ENCODE data around the gene CHD9.
"Not testable (repeated sequence)": the region's sequence is repeated elsewhere in the genome, so short reads cannot be mapped to it uniquely, and the experiment has no call there.

The CHD9 gene

DNA sequence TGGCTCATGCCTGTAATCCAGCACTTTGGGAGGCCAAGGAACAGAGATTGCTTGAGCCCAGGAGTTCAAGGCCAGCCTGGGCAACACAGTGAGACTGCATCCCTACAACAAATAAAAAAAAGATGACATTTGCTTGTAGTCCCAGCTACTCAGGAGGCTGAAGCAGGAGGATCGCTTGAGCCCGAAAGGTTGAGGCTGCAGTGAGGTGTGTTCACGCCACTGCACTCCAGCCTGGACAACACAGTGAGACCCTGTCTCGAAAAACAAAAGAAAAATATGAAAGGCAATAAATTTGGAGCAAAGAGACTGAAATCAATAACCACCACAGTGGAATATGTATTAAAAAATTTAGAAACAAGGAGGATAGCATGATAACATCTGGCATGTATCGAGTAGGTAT, 235.7 kb downstream of the CHD9 start:
- DNase-seq: no peak

- no peak for DNase-seq
These were observed 237.1 kb downstream of the CHD9 start for GRCh38 chr16:53291757-53292392.

DNA sequence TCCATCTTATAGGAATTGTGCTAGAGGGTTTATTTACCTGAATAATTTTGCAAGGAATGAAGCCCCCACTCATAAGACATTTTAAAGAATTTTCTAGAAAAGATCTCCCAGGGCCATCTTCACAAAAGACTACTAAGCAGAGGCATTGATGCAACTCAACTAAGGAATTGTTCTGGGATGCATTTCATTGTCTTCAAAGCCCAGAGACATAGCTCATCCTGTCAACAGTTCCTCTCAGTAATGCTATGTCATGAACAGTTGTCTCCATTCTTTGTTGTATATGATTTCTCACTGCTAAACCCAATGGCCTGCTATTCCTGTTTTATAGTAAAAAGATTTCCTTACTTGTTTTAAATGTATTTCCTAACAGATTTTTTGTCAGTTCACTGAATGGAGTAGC, 242.7 kb downstream of the CHD9 start:
- DNase-seq: no peak

GRCh38 chr16:53304334-53304733, 249.5 kb downstream of the CHD9 start:
- DNase-seq: no peak

DNA sequence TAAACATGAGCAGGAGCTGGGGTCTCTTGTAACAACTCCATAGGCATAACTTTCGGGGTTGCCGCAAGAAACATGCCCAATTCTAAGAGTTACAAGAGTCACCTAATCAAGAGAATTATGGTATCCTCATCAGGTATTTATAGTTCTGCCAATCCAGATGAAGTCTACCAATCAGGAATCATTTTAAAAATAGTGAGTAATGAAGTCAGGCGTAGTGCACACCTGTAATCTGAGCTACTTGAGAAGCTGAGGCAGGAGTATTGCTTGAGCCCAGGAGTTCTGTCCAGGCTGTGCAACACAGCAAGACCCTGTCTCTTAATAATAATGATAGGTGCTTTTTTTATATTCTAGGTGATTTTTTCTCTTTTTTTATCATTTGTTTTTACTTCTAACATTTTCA, 251.0 kb downstream of the CHD9 start:
- DNase-seq: no peak

GRCh38 chr16:53309457-53309856, 254.7 kb downstream of the CHD9 start:
- DNase-seq: no peak

DNA sequence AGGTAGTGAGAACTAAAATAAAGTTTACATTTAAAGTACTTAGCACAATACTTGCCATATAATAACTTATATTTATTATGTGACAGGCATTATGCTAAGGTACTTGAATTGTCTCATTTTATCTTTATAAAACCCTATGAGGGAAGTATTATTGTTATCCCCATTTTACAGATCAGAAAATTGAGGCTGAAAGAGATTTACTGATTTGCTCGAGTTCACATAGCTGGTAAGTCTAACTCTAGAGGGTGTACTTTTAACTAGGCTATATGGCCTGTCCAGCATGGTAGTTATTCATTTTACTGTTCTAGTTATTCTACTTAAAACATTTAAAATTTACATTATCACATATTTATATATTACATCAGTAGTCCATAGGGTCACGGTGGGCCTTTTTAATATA, 266.2 kb downstream of the CHD9 start:
- DNase-seq: no peak

DNA sequence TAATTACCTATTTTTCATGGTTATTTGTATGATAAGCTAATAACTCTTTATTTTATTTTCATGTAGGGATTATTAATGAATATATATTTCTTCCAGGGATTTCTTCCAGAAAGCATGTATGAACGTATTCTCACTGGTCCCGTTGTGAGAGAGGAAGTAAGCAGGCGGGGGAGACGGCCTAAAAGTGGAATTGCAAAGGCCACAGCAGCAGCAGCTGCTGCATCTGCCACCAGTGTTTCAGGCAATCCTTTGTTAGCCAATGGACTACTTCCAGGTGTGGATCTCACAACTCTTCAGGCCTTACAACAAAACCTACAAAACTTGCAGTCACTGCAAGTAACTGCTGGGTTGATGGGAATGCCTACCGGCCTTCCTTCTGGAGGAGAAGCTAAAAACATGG, 269.1 kb downstream of the CHD9 start:
- no peak for DNase-seq

DNA sequence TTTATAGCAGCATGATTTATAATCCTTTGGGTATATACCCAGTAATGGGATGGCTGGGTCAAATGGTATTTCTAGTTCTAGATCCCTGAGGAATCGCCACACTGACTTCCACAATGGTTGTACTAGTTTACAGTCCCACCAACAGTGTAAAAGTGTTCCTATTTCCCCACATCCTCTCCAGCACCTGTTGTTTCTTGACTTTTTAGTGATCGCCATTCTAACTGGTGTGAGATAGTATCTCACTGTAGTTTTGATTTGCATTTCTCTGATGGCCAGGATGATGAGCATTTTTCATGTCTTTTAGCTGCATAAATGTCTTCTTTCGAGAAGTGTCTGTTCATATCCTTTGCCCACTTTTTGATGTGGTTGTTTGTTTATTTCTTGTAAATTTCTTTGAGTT, 276.2 kb downstream of the CHD9 start:
- not testable (repeated sequence) for DNase-seq

DNA sequence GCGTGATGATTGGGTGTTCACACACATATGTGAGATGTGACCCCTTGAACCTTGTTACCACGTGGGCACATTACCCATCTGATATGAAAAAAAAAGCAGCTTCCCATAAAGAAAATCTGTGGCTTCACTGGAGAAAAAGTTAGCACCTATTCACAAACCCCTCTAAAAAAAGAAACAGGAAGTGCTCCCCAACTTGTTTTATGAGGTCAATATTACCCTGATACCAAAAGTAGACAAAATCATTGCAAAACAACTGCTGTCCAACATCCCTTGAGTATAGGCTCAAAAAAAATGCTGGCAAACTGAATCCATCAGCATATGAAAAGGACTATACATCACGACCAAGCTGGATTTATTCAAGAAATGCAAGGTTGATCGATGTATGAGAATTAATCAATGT, 279.8 kb downstream of the CHD9 start:
- no peak for DNase-seq

DNA sequence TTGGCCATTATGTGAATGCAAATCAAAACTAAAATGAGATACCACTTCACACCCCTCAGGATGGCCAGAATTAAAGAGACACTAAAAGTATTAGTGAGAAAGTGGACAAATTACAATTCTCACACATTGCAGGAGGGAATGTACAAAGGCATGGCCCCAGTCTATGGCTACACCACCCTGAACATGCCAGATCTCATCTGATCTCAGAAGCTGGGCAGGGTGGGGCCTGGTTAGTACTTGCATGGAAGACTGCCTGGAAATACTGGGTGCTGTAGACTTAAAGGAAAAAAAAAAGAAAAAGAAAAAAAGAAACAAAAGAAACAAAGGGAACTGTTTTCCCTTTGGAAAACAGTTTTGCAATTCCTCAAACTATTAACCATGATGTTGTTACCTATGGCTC, 282.5 kb downstream of the CHD9 start:
- DNase-seq: no peak

GRCh38 chr16:53341792-53342191, 287.0 kb downstream of the CHD9 start:
- DNase-seq: no peak

GRCh38 chr16:53355064-53355463, 300.3 kb downstream of the CHD9 start:
- DNase-seq: no peak

DNA sequence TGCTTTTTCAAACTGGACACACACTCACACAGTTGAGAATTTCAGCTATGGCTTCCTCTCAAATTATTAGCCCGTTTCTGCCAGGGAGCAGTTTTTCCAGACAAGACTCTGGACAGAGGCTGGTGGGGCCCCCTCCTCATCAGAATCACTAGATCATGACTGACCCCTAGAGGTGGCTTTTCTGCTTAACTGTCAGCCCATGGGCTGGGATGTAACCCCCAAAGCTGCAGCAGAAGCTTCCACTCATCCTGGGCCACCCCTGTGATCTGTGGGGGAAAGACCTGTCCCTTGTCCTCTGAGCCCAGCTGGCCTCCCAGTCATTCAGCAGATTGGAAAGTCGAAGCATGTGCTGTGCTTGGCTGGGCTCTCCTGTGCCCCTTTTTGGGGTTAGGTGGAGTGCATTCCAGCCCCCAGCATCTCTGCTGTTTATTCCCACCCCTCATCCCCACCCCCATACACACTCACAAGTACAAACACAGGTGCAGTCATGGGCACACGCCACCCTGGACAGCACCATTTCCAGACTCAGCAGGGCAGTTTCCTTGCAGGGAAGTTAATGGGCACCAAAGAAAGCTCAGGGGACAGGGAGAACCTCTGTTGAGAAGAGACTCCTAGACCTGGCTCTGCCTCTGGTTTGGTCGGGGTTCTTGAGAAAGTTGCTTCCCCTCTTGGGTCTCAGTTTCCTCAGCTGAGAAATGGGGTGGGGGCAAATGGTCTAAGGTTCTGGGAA, 301.9 kb downstream of the CHD9 start:
- no peak for DNase-seq

GRCh38 chr16:53357208-53357586, 302.4 kb downstream of the CHD9 start:
- DNase-seq: no peak

DNA sequence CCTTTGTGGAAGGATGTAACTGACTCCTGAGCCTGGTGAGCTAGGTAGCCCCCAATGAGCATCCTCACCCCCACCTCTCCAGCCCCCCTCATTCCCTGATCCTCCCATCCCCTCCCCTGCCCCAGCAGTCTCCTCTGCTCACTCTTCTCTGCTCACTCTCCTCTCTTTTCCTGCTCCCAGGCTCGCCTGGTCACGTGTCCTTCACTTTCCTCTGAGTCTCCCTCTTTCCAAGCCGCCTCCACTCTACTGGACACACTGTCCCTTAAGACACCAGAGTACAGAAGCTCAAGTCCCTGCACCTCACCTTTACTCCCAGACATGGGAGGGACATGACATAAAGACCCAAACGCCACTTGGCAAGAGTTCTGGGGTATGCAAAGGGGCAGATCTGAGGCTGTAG, 303.2 kb downstream of the CHD9 start:
- DNase-seq: no peak

- DNase-seq: peak in 1 of 6 experiments; percentile 4
These were observed 304.1 kb downstream of the CHD9 start for GRCh38 chr16:53358884-53359283.

DNA sequence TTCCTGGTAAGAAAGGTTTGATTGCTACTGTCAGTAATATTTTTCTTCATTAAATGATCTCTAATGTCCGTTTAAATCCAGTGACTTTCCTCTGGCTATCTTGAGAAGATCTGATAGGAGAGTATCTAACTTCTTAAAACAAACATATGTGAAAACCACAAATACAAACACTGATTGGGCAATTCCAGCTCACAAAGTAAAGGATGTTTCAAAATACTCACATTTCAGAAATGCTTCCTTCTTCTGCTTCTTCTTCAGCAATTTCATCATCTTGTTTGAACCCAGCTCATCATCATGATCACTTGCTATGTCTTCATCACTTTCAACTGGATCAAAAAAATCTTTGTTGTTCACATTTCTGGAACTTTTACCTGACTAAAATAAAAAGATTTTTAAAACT, 315.1 kb downstream of the CHD9 start:
- DNase-seq: no peak

- no peak for DNase-seq
These were observed 316.0 kb downstream of the CHD9 start for GRCh38 chr16:53370827-53371226.

GRCh38 chr16:53372992-53373871, 318.4 kb downstream of the CHD9 start:
- DNase-seq: peak; percentile 72 to 87 (median 80)

DNA sequence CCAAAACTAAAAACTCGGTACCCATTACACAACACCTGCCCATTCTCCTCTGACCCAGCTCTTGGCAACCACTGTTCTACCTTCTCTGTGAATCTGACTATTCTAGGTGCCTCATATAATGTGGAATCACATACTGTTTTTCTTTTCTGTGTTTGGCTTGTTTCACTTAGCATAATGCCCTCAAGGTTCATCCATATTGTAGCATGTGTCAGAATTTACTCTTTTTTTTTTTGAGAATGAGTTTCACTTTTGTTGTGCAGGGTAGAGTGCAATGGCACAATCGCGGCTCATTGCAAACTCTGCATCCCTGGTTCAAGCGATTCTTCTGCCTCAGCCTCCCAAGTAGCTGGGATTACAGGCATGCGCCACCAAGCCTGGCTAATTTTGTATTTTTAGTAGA, 320.0 kb downstream of the CHD9 start:
- peak in 2 of 6 experiments; percentile 15 to 21 for DNase-seq

- no peak for DNase-seq
These were observed 323.3 kb downstream of the CHD9 start for GRCh38 chr16:53378138-53378537.
